WERI-Rb-1 (cell line): ENCODE results near the gene FAT1.
"Not testable (repeated sequence)": the region's sequence is repeated elsewhere in the genome, so short reads cannot be mapped to it uniquely, and the experiment has no call there.

Source experiments
- DNase-seq: peaks from one replicate; pipeline ENCODE4 v3.0.0-alpha.2; 2020
- H3K27ac ChIP-seq: fragments of 250-450 bp; sonication (Bioruptor Pico); 2 replicates; pipeline ENCODE4 v1.5.1; 2020; ENCODE audit warnings: mild to moderate bottlenecking, moderate library complexity
- H3K27me3 ChIP-seq: fragments of 250-450 bp; sonication (Bioruptor Pico); 2 replicates; pipeline ENCODE4 v1.5.1; 2021; ENCODE audit warnings: mild to moderate bottlenecking, low read depth, moderate library complexity; ENCODE audit not compliant: insufficient read depth, severe bottlenecking
- H3K36me3 ChIP-seq: fragments of 250-450 bp; sonication (Bioruptor Pico); 2 replicates; pipeline ENCODE4 v1.5.1; 2020; ENCODE audit warnings: mild to moderate bottlenecking, moderate library complexity
- H3K4me3 ChIP-seq: 2 replicates; pipeline ENCODE4 v1.5.1; 2011; ENCODE audit warnings: low read depth, mild to moderate bottlenecking, control low read depth, low read length
- H3K9me3 ChIP-seq: fragments of 250-450 bp; sonication (Bioruptor Pico); 2 replicates; pipeline ENCODE4 v1.5.1; 2021; ENCODE audit warnings: mild to moderate bottlenecking, moderate library complexity; ENCODE audit not compliant: severe bottlenecking
- TF ChIP-seq, protein P1 (sequence below): IDR thresholded peaks from 2 replicates; pipeline ENCODE4 v1.5.1; 2011; ENCODE audit warnings: low read depth, mild to moderate bottlenecking, control low read depth, inconsistent platforms, low read length

FAT1 gene

DNA sequence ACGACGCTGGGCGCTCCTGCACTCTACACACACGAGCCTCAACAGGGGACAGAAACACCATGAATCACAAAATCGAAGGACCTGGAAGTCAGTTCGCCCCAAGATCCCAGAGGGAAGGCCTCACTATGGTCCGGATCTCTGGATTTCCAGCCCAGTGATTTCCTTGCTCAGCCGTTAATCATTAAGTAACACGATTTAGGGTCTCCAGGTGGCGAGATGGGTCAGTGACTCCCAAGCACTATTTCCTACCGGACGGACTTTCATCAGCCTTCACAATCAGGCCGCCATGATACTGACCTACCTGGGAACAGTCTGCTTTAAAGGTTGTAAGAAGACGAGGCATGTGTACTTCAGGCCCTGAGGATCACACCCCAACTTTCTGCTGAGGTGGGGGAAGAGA is 63.7 kb downstream of the FAT1 start:
- Histone ChIP-seq H3K4me3 (no peak overlapping the region), H3K36me3 (no peaks in the 10 kb centered on the region), H3K27ac (no peak overlapping the region), H3K27me3 (peaks cover 94% of the 10 kb centered on the region), H3K9me3 (no peaks in the 10 kb centered on the region)
- TF ChIP-seq, protein P1, sequence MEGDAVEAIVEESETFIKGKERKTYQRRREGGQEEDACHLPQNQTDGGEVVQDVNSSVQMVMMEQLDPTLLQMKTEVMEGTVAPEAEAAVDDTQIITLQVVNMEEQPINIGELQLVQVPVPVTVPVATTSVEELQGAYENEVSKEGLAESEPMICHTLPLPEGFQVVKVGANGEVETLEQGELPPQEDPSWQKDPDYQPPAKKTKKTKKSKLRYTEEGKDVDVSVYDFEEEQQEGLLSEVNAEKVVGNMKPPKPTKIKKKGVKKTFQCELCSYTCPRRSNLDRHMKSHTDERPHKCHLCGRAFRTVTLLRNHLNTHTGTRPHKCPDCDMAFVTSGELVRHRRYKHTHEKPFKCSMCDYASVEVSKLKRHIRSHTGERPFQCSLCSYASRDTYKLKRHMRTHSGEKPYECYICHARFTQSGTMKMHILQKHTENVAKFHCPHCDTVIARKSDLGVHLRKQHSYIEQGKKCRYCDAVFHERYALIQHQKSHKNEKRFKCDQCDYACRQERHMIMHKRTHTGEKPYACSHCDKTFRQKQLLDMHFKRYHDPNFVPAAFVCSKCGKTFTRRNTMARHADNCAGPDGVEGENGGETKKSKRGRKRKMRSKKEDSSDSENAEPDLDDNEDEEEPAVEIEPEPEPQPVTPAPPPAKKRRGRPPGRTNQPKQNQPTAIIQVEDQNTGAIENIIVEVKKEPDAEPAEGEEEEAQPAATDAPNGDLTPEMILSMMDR: no peak
- no peak for DNase-seq

DNA sequence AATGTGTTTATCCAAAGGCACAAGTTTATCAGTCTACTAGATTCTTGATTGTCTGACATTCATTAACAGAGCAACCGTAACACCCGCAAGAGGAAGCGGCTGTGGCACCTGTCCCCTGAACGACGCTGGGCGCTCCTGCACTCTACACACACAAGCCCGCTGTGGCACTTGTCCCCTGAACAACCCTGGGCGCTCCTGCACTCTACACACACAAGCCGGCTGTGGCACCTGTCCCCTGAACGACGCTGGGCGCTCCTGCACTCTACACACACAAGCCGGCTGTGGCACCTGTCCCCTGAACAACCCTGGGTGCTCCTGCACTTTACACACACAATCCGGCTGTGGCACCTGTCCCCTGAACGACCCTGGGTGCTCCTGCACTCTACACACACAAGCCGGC is 64.2 kb downstream of the FAT1 start:
- not testable (repeated sequence) for H3K27ac ChIP-seq, H3K9me3 ChIP-seq, DNase-seq, H3K36me3 ChIP-seq, H3K4me3 ChIP-seq
- peaks cover 92% of the 10 kb centered on the region for H3K27me3 ChIP-seq

DNA sequence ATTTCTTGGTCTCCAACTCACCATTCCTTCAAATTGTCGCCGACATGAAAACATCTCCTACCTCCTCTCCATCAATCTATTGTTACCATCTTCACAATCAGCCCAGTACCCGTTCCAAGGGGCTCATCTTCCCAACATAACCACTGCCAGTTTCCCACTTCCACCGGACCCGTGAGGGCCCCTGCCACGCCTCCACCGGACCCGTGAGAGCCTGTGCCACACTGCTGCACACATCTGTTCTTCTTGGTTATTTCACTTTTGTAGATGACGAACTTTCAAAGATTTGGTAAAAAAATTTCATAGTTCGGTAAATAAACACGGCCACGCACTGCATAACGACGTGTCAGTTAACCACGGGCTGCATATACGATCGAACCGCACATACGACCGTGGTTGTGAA is 65.0 kb downstream of the FAT1 start:
- DNase-seq: no peak
- H3K4me3 ChIP-seq: no peak overlapping the region
- H3K9me3 ChIP-seq: no peaks in the 10 kb centered on the region
- no peak overlapping the region for H3K27ac ChIP-seq
- H3K27me3 ChIP-seq: peaks cover 91% of the 10 kb centered on the region
- TF ChIP-seq, protein P1: no peak
- no peaks in the 10 kb centered on the region for H3K36me3 ChIP-seq

DNA sequence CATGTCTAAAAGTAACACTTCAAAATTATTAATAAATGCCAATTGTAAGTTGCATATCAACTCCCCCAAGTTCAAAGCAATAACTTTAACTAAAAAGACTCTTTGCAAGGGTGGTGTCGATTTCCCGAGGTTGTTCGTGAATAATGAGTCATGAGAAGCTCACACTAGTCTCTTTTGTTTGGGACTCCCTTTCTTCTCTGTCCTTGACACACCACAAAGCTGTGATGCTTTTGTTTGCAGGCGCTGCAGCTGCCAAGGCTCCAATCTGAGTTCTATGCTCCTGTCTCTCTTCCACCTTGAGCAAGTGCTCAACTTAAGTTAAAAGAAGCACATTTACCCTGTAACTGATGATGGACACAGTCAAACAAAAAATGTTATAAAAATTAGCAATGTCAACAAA is 65.9 kb downstream of the FAT1 start:
- H3K4me3 ChIP-seq: no peak overlapping the region
- TF ChIP-seq, protein P1: no peak
- H3K9me3 ChIP-seq: no peaks in the 10 kb centered on the region
- DNase-seq: no peak
- no peaks in the 10 kb centered on the region for H3K36me3 ChIP-seq
- peaks cover 91% of the 10 kb centered on the region for H3K27me3 ChIP-seq
- H3K27ac ChIP-seq: no peak overlapping the region

DNA sequence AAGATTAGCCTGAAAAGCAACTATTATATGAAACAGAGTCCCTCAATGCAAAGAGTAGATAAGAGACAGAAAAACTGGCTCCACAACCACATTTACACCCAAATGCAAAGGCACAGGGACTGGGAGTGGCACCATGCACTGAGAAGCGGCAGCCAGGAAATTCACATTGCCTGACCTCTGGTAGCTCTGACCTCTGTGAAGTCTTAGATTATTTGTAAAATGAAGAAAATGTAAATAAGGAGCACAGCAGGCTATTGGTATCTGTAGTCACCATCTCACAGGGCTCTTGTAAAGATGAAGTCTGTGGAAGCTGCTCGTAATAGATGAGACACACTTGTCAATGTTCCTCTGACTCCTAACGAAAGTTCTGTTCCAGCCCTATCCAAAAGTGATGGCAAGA is 69.7 kb downstream of the FAT1 start:
- H3K9me3 ChIP-seq: peaks cover 3% of the 10 kb centered on the region
- H3K27me3 ChIP-seq: peaks cover 93% of the 10 kb centered on the region
- H3K4me3 ChIP-seq: no peak overlapping the region
- DNase-seq: no peak
- no peaks in the 10 kb centered on the region for H3K36me3 ChIP-seq
- TF ChIP-seq, protein P1: no peak
- H3K27ac ChIP-seq: no peak overlapping the region

DNA sequence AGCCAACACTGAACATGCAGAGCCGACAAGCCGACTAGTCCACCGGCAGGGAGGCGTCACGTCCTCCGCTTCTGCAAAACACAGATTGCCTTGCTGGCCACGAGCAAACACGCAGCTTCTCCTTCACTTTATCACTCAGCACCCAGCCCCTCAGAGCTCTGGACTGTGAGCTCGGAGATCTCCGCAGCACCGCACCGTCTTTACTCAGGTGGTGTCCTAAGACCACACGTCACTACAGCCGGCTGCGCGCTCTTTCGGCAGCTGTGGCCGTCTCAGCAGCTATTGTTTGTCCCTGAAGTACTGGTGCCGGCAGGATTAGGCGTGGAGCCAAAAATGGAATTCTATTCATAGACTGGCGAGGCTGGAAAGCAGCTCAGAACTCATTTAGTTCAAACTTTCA is 72.0 kb downstream of the FAT1 start:
- no peak overlapping the region for H3K4me3 ChIP-seq
- H3K27me3 ChIP-seq: peaks cover 95% of the 10 kb centered on the region
- H3K27ac ChIP-seq: no peak overlapping the region
- peaks cover 3% of the 10 kb centered on the region for H3K9me3 ChIP-seq
- TF ChIP-seq, protein P1: no peak
- DNase-seq: no peak
- no peaks in the 10 kb centered on the region for H3K36me3 ChIP-seq
